Heart left ventricle (tissue), 16 donors: Measurements from ENCODE around the gene PCDHA2. TPM values are rescaled to one million over a fixed set of nuclear protein-coding genes. Genes with fewer than 3 reads are reported as not detected.
A peak's percentile ranks its signal among the peaks of the same experiment; 100 is the strongest.
"Not testable (repeated sequence)": the region's sequence is repeated elsewhere in the genome, so short reads cannot be mapped to it uniquely, and the experiment has no call there.

Experiments
- ATAC-seq, 4 donors: fragments of 200-7000 bp; cut with Tn5 transposase; one replicate each; pipeline ENCODE4 v1.9.1; 2020 to 2022; ENCODE audit warnings: moderate library complexity in 4 of 4, mild to moderate bottlenecking in 3 of 4, moderate number of reproducible peaks in 1 of 4
- DNase-seq, 5 donors: peaks; one replicate each; pipeline ENCODE4 v3.0.0-alpha.2; 2020
- H3K27ac ChIP-seq, 12 donors: fragments of 200-600 bp; sonication (generic) in 4 of 12; one replicate each; pipeline versions ENCODE4 v1.5.0 to v1.8.0; 2016 to 2022; ENCODE audit warnings: mild to moderate bottlenecking in 2 of 12
- H3K27me3 ChIP-seq, 9 donors: fragments of 200-600 bp; sonication (generic) in 2 of 9; one replicate each; pipeline versions ENCODE4 v1.5.1 to v1.8.0; 2016 to 2022; ENCODE audit warnings: mild to moderate bottlenecking in 3 of 9
- H3K36me3 ChIP-seq, 9 donors: fragments of 200-600 bp; sonication (generic) in 2 of 9; one replicate each; pipeline versions ENCODE4 v1.5.0 to v1.8.0; 2018 to 2022; ENCODE audit warnings: mild to moderate bottlenecking in 2 of 9
- H3K4me1 ChIP-seq, 12 donors: fragments of 200-600 bp; sonication (generic) in 4 of 12; one replicate each; pipeline versions ENCODE4 v1.5.0 to v1.8.0; 2016 to 2022; ENCODE audit warnings: mild to moderate bottlenecking in 3 of 12
- H3K4me3 ChIP-seq, 12 donors: fragments of 200-600 bp; sonication (generic) in 4 of 12; one replicate each; pipeline versions ENCODE4 v1.5.0 to v1.8.0; 2017 to 2022; ENCODE audit warnings: mild to moderate bottlenecking in 9 of 12, moderate library complexity in 4 of 12
- H3K9me3 ChIP-seq, 12 donors: fragments of 200-600 bp; sonication (generic) in 4 of 12; one replicate each; pipeline versions ENCODE4 v1.5.0 to v1.8.0; 2016 to 2022; ENCODE audit warnings: mild to moderate bottlenecking in 1 of 12
- POLR2A ChIP-seq, 2 donors: fragments of 450-650 bp; IDR thresholded peaks; one replicate each; pipeline ENCODE4 v1.6.1; 2017; ENCODE audit warnings: antibody characterized with exemption in 2 of 2, mild to moderate bottlenecking in 2 of 2, moderate library complexity in 2 of 2
- WGBS, 4 donors: extraction: QIAGEN DNeasy Blood & Tissue Kit in 2 of 4; methylation state at CpG; one replicate each; pipeline versions ENCODE4 v1.1.5 to v1.1.7; 2013 to 2018; 5-methylcytosine and 5-hydroxymethylcytosine counted together
- intact Hi-C, 10 donors: fragments of 100-400 bp; cut with DNase I; formaldehyde crosslinking; loops; one replicate each; pipeline versions ENCODE4 v1.11.1 to v1.14.2; 2022
- polyA plus RNA-seq, 2 donors: library from polyadenylated mRNA; stranded (reverse); fragments of 200-250 nt; gene quantifications; one replicate each; pipeline ENCODE4 v1.2.3, GENCODE V29; 2013
- total RNA-seq, 9 donors: library from RNA; depleted of rRNA in 2 of 9; stranded (reverse); fragments of >200 nt in 2 of 9; fragmentation: NEBNext Ultra II Directional in 3 of 9; extraction: Animal tissue kit (Norgen Biotek cat#: 25700) in 3 of 9; gene quantifications; one replicate each; pipeline versions ENCODE4 v1.1.0 to v1.2.4, GENCODE V29; 2016 to 2023
- TF ChIP-seq, protein P1 (sequence below), 12 donors: fragments of 200-600 bp; sonication (generic) in 4 of 12; IDR thresholded peaks; one replicate each; pipeline versions ENCODE4 v1.5.0 to v1.8.0; 2018 to 2022; ENCODE audit warnings: antibody characterized with exemption in 12 of 12, mild to moderate bottlenecking in 5 of 12
- donor health status: ischemic (EF 13 %, LVEDD 7.1; RV severe dilation, severe dysfunction).
- donor health status: healthy with polysubstance abuse.
- donor health status: DM: no; HTN: yes; CAD: no.
- donor health status: DM: no; HTN: no; CAD: no.
- donor health status: ischemic (EF 25% LVEDD 6.9; RV normal size, moderate dysfunction).
- donor health status: ischemic (EF 25% LVEDD 5.7; RV mildly dilated, moderate dysfunction).
- donor health status: healthy.
- donor health status: DM: yes; HTN: yes; CAD: no.
- donor health status: ischemic (EF 35%, LVEDD 5.7; RV mildly dilated, moderate dysfunction).
- donor health status: nonischemic (EF 11% LVEDD 7.7; RV severe dilation, severe dysfunction).
- donor health status: DM: yes; HTN: yes; CAD: no.
- donor health status: PGD.
- donor health status: ischemic (EF 29% LVEDD 5.4; RV normal size, mild dysfunction).
- donor health status: nonischemic (EF 23%, LVEDD 6.1; RV moderate dilation, normal function).

The PCDHA2 gene
- total and polyA plus RNA-seq, 11 donors, result 0.01 to 0.07 TPM; not detected in 9

DNA sequence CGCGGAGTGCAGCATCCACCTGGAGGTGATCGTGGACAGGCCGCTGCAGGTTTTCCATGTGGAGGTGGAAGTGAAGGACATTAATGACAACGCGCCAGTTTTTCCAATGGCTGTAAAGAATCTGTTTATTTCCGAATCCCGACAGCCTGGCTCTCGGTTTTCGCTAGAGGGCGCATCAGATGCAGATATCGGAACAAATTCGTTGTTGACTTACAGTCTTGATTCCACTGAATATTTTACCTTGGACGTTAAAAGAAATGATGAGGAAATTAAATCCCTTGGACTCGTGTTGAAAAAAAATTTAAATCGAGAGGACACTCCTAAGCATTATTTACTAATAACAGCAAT lies 6.8 kb downstream of the PCDHA2 start:
- WGBS, 4 donors, result 9 to 18% (median 13%) methylated on average over 13 to 16 of the region's 16 CpGs
- intact Hi-C loops, result loop anchor here in 2 of 10 donors (10.0 kb wide), 1 partner anchor 243 kb away; no protein-coding TSS in a partner anchor
- Histone ChIP-seq H3K4me1 (no peaks in the 10 kb centered on the region), H3K9me3 (peaks cover 0 to 60% (median 23%) of the 10 kb centered on the region in 12 donors), H3K4me3 (peak overlapping the region in 10 of 12 donors; percentile 19 to 55 (median 40)), H3K36me3 (no peaks in the 10 kb centered on the region), H3K27me3 (peaks cover 0 to 38% (median 6%) of the 10 kb centered on the region in 9 donors), H3K27ac (no peak overlapping the region)
- no peak for ATAC-seq
- DNase-seq, result no peak
- no peak for TF ChIP-seq POLR2A (IDR thresholded peaks at IDR 0.05)
- TF ChIP-seq, protein P1, sequence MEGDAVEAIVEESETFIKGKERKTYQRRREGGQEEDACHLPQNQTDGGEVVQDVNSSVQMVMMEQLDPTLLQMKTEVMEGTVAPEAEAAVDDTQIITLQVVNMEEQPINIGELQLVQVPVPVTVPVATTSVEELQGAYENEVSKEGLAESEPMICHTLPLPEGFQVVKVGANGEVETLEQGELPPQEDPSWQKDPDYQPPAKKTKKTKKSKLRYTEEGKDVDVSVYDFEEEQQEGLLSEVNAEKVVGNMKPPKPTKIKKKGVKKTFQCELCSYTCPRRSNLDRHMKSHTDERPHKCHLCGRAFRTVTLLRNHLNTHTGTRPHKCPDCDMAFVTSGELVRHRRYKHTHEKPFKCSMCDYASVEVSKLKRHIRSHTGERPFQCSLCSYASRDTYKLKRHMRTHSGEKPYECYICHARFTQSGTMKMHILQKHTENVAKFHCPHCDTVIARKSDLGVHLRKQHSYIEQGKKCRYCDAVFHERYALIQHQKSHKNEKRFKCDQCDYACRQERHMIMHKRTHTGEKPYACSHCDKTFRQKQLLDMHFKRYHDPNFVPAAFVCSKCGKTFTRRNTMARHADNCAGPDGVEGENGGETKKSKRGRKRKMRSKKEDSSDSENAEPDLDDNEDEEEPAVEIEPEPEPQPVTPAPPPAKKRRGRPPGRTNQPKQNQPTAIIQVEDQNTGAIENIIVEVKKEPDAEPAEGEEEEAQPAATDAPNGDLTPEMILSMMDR (IDR thresholded peaks at IDR 0.05), result peak in 7 of 12 donors; percentile 12 to 43 (median 28)

DNA sequence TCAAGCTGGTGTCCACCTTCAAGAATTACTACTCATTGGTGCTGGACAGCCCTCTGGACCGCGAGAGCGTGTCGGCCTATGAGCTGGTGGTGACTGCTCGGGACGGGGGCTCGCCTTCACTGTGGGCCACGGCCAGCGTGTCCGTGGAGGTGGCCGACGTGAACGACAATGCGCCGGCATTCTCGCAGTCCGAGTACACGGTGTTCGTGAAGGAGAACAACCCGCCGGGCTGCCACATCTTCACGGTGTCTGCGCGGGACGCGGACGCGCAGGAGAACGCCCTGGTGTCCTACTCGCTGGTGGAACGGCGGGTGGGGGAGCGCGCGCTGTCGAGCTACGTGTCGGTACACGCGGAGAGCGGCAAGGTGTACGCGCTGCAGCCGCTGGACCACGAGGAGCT lies 7.7 kb downstream of the PCDHA2 start:
- not testable (repeated sequence) for H3K4me3 ChIP-seq, ATAC-seq, H3K36me3 ChIP-seq, DNase-seq, H3K4me1 ChIP-seq, H3K27ac ChIP-seq
- intact Hi-C loops, result loop anchor here in 2 of 10 donors (10.0 kb wide), 1 partner anchor 242 kb away; no protein-coding TSS in a partner anchor
- Histone ChIP-seq H3K9me3 (peaks cover 0 to 60% (median 18%) of the 10 kb centered on the region in 12 donors), H3K27me3 (peaks cover 0 to 33% (median 6%) of the 10 kb centered on the region in 9 donors)
- 37 to 52% (median 48%) methylated on average over 9 to 45 of the region's 45 CpGs for WGBS, 4 donors

DNA sequence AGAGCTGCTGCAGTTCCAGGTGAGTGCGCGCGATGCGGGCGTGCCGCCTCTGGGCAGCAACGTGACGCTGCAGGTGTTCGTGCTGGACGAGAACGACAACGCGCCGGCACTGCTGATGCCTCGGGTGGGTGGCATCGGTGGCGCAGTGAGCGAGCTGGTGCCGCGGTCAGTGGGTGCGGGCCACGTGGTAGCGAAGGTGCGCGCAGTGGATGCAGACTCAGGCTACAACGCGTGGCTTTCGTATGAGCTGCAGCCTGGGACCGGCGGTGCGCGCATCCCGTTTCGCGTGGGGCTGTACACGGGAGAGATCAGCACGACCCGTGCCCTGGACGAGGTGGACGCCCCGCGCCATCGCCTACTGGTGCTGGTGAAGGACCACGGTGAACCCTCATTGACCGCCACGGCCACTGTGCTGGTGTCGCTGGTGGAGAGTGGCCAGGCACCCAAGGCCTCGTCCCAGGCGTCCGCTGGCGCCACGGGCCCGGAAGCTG lies 8.2 kb downstream of the PCDHA2 start:
- no peak for TF ChIP-seq POLR2A (IDR thresholded peaks at IDR 0.05)
- TF ChIP-seq, protein P1 (IDR thresholded peaks at IDR 0.05), result no peak
- Histone ChIP-seq H3K27me3 (peaks cover 0 to 38% (median 6%) of the 10 kb centered on the region in 9 donors), H3K9me3 (peaks cover 0 to 60% (median 17%) of the 10 kb centered on the region in 12 donors), H3K36me3 (no peaks in the 10 kb centered on the region), H3K4me3 (no peak overlapping the region), H3K4me1 (no peaks in the 10 kb centered on the region), H3K27ac (no peak overlapping the region)
- 32 to 47% (median 43%) methylated on average over 24 to 53 of the region's 53 CpGs for WGBS, 4 donors
- DNase-seq (peak in 1 of 5 donors; percentile 55), ATAC-seq (no peak)
- intact Hi-C loops, result loop anchor here in 2 of 10 donors (10.0 kb wide), 1 partner anchor 242 kb away; no protein-coding TSS in a partner anchor

DNA sequence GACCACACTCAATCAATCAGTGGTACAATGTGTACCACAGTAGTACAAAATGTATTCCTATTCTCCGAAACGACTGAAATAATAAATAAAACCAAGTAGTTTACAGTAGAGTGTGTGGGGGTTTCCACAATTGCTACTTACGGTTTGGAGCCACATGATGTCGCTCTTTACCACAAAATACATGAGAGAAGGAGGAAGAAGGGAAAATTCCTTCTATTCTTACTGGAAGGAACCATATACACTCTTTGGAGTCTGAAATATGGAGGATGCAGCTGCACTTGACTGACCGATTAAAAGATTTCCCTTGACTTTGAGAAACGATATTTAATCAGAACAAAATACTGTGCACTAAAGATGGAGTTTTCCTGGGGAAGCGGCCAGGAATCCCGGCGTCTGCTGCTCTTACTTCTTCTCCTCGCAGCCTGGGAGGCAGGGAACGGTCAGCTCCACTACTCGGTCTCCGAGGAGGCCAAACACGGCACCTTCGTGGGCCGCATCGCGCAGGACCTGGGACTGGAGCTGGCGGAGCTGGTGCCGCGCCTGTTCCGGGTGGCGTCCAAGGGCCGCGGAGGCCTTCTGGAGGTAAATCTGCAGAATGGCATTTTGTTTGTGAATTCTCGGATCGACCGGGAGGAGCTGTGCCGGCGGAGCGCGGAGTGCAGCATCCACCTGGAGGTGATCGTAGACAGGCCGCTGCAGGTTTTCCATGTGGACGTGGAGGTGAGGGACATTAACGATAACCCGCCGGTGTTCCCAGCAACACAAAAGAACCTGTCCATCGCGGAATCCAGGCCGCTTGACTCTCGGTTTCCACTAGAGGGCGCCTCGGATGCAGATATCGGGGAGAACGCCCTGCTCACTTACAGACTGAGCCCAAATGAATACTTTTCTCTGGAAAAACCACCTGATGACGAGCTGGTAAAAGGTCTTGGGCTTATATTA lies 12.5 kb downstream of the PCDHA2 start, which contains the start of gene PCDHA4:
PCDHA4 (plus strand) TSS at position 235 of the 942 bp plus-strand sequence.
- no peak within 1 kb of the TSS for H3K27ac ChIP-seq
- H3K27me3 ChIP-seq, result peaks cover 0 to 37% (median 6%) of the 10 kb centered on the region in 9 donors
- ATAC-seq (peak in 2 of 4 donors; percentile 52), DNase-seq (no peak)
- 14 to 18% (median 16%) methylated on average over 25 to 45 of the region's 47 CpGs for WGBS, 4 donors
- no peaks in the 10 kb centered on the region for H3K4me1 ChIP-seq
- H3K9me3 ChIP-seq, result peaks cover 0 to 58% (median 15%) of the 10 kb centered on the region in 12 donors
- no peaks in the 10 kb centered on the region for H3K36me3 ChIP-seq
- intact Hi-C loops, result loop anchor here in 3 of 10 donors (5.0 to 10.0 kb wide), 2 partner anchors 235 to 238 kb away; no protein-coding TSS in a partner anchor
- H3K4me3 ChIP-seq, result peak within 1 kb of the TSS in 10 of 12 donors; percentile 23 to 56 (median 37)
- TF ChIP-seq, protein P1 (IDR thresholded peaks at IDR 0.05), result peak in 9 of 12 donors; percentile 14 to 50 (median 33)
- no peak for TF ChIP-seq POLR2A (IDR thresholded peaks at IDR 0.05)

DNA sequence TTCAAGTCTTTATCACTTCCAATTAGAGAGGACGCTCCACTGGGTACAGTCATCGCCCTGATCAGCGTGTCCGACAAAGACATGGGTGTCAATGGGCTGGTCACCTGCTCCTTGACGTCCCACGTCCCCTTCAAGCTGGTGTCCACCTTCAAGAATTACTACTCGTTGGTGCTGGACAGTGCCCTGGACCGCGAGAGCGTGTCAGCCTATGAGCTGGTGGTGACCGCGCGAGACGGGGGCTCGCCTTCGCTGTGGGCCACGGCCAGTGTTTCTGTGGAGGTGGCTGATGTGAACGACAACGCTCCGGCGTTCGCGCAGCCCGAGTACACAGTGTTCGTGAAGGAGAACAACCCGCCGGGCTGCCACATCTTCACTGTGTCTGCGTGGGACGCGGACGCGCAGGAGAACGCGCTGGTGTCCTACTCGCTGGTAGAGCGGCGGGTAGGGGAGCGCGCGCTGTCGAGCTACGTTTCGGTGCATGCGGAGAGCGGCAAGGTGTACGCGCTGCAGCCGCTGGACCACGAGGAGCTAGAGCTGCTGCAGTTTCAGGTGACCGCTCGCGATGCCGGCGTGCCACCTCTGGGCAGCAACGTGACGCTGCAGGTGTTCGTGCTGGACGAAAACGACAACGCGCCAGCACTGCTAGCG lies 13.7 kb downstream of the PCDHA2 start:
- intact Hi-C loops, result loop anchor here in 3 of 10 donors (5.0 to 10.0 kb wide), 2 partner anchors 234 to 236 kb away; no protein-coding TSS in a partner anchor
- Histone ChIP-seq H3K27me3 (peaks cover 0 to 24% (median 0%) of the 10 kb centered on the region in 9 donors), H3K9me3 (peaks cover 0 to 46% (median 9%) of the 10 kb centered on the region in 12 donors)
- H3K27ac ChIP-seq, DNase-seq, H3K4me3 ChIP-seq, ATAC-seq, H3K4me1 ChIP-seq, H3K36me3 ChIP-seq: not testable (repeated sequence)
- 50 to 73% (median 60%) methylated on average over 34 to 62 of the region's 62 CpGs for WGBS, 4 donors
